KG1 (cell line): ENCODE measurements around the gene ING5.

Experiments used
- DNase-seq: peaks from one replicate; lab custom pipeline; 2025; lab: John Stamatoyannopoulos, UW

Gene ING5

GRCh38 chr2:241776336-241777169 lies 74.7 kb downstream of the ING5 start, which contains the start of gene GAL3ST2:
TSS of gene GAL3ST2 (plus strand) at chr2:241776822. CDS start at chr2:241776956, 134 bp downstream.
- no peak for DNase-seq

DNA sequence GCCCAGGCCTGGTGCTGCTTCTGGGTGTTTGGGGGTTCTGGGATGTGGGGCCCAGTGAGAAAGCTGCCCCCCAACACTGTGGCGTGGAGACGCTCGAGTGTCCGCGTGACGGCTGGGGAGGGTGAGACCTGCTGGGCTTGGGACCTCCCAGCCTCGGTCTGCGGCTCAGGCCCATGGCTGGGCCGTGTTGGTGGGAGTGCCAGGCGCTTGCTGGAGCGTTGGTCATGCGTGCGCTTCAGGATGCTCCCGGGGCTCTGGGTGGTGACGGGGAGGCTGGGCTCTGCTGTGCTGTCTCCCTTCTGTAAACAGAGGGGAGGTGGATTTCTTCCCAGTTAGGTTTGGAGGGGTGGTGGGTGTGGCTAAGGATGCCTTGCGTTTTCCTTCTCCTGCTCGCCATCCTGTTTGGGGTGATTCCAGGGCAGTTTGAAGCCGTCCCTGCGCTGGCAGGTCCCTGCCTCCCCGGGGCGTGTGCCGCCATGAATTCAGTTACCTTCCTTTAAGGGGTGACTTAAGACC lies 75.4 kb downstream of the ING5 start:
- DNase-seq: no peak

DNA sequence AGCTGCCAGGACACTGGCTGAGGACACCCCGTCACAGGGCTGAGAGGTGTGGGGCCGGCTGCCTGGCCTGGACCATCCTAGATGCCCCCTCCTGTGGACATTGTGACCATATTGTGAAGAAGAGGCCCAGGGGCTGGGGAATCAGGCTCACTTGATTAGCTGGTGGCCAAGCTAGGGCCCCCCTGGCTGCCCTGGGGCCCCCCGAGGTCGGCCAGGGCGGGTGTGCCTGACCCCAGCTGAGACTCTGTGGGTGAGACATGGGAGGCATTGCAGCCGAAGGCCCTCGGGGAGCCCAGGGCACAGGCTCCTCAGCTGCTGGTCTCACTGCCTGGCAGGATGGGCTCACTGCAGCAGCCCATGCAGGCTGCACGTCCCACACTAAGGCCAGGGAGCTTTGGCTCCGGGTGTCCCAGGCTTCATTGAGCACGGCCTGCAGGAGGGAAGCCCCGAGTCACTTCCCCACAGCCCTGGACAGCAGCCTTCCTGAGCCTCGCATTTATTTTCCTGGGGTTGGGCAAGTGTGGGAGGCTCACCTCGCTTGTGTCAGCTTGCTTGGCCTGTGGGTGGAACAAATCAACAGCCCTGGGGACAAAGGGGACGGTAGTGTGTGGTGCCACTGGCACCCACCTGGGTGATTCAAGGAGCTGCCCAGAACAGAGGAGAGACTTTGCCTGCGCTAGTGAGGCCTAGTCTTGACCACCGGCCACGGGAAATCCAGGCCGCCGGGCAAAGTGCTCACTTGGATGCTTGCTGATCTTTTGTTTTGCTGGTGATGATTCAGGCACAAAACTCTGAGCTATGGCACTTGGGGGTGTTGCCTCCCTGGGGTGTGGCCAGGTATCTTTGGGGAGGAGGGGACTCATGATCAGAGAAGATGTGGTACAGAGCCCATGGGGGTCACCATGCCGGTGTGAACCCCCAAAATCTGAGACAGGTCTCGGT lies 76.1 kb downstream of the ING5 start:
- no peak for DNase-seq
